Osteoblast (primary cell): Measurements from ENCODE around the gene GABBR2. TPM values are rescaled to one million over a fixed set of nuclear protein-coding genes. Genes with fewer than 3 reads are reported as not detected.
"Not testable (repeated sequence)": the region's sequence is repeated elsewhere in the genome, so short reads cannot be mapped to it uniquely, and the experiment has no call there.

ENCODE experiments used
- DNase-seq: peaks from one replicate; pipeline ENCODE4 v3.0.0; 2011; ENCODE audit warnings: low spot score, mixed read lengths; ENCODE audit not compliant: insufficient read length; ENCODE audit errors: missing footprints
- H2AFZ ChIP-seq: 2 replicates; pipeline ENCODE4 v1.6.0; 2011; ENCODE audit warnings: mild to moderate bottlenecking, low read length
- H3K27ac ChIP-seq: 2 replicates; pipeline ENCODE4 v1.5.1; 2011; ENCODE audit warnings: mild to moderate bottlenecking, low read depth, low read length, moderate library complexity
- H3K27me3 ChIP-seq: 2 replicates; pipeline ENCODE4 v1.6.0; 2012; ENCODE audit warnings: mild to moderate bottlenecking, control low read depth, inconsistent platforms, low read length, moderate library complexity; ENCODE audit not compliant: insufficient read depth
- H3K36me3 ChIP-seq: 2 replicates; pipeline ENCODE4 v1.5.1; 2011; ENCODE audit warnings: mild to moderate bottlenecking, low read length, control low read depth, moderate library complexity; ENCODE audit not compliant: insufficient read depth
- H3K4me1 ChIP-seq: 2 replicates; pipeline ENCODE4 v1.5.1; 2011; ENCODE audit warnings: mild to moderate bottlenecking, low read length, control low read depth, moderate library complexity; ENCODE audit not compliant: insufficient read depth
- H3K4me2 ChIP-seq: 2 replicates; pipeline ENCODE4 v1.6.0; 2011; ENCODE audit warnings: mild to moderate bottlenecking, low read length; ENCODE audit not compliant: insufficient read depth
- H3K4me3 ChIP-seq: fragments of 200-600 bp; sonication (generic); 3 replicates; pipeline ENCODE4 v1.5.1; 2012; ENCODE audit warnings: mild to moderate bottlenecking, low read length, inconsistent platforms; ENCODE audit not compliant: insufficient read depth
- H3K79me2 ChIP-seq: 2 replicates; pipeline ENCODE4 v1.6.0; 2012; ENCODE audit warnings: mild to moderate bottlenecking, low read length, control low read depth, inconsistent platforms; ENCODE audit not compliant: insufficient read depth
- H3K9me3 ChIP-seq: 2 replicates; pipeline ENCODE4 v1.5.1; 2011; ENCODE audit warnings: low read depth, low read length, control low read depth
- H4K20me1 ChIP-seq: 2 replicates; pipeline ENCODE4 v1.6.0; 2012; ENCODE audit warnings: mild to moderate bottlenecking, low read length, control low read depth; ENCODE audit not compliant: insufficient read depth
- total RNA-seq: library from RNA; depleted of rRNA; stranded (reverse); fragments of >200 nt; gene quantifications from 2 replicates; pipeline ENCODE4 v1.2.3, GENCODE V29; 2012
- TF ChIP-seq, protein P1 (sequence below): IDR thresholded peaks from 2 replicates; pipeline ENCODE4 v1.5.1; 2011; ENCODE audit warnings: mild to moderate bottlenecking, low read depth, low read length, moderate library complexity; ENCODE audit errors: extremely low read depth

Gene GABBR2
- total RNA-seq, 1 donor = under 0.01 TPM

DNA sequence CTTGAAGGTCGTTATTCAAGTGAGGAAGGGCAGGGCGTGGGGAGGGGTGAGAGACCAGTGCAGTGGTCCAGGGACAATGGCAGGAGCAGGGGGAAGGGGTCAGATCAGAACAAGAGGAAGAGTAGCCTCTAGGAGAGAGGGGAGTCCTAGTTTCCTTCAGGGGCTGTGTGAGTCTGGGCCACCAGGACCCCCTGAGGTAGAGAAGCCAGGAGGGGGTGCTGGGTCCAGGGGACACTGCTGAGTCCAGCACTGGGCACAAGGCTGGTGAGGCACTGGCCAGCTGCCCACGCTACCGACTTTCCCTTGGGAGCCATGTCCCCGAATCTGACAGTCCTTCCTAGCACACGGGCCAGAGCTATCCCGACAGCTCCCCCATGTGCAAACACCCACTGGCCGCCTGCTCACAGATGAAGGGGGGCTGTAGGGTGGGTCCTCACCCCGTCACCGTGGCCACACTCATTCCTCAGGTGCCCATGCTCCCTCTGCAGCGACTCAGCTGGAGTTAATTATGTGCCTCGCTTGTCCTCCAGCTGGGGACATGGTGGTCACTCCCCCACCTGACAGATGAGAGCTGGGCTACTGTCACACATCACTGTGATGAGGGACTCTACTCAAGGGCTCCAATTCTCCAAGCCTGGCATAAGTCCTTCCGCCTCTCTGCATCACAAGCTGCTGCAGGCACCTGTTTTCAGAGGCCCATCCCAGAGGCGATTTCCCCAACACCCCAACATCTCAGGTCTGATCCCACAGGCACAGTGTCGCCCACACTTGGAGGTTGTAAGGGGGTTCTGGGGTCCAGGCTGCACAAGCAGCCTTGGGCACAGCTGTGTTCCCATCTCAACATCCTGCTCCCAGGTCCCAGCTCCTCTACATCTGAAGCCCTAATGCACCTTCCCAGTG, 115.1 kb downstream of the GABBR2 start:
- TF ChIP-seq, protein P1, sequence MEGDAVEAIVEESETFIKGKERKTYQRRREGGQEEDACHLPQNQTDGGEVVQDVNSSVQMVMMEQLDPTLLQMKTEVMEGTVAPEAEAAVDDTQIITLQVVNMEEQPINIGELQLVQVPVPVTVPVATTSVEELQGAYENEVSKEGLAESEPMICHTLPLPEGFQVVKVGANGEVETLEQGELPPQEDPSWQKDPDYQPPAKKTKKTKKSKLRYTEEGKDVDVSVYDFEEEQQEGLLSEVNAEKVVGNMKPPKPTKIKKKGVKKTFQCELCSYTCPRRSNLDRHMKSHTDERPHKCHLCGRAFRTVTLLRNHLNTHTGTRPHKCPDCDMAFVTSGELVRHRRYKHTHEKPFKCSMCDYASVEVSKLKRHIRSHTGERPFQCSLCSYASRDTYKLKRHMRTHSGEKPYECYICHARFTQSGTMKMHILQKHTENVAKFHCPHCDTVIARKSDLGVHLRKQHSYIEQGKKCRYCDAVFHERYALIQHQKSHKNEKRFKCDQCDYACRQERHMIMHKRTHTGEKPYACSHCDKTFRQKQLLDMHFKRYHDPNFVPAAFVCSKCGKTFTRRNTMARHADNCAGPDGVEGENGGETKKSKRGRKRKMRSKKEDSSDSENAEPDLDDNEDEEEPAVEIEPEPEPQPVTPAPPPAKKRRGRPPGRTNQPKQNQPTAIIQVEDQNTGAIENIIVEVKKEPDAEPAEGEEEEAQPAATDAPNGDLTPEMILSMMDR = no peak
- Histone ChIP-seq H3K4me3 (no peak overlapping the region), H2AFZ (no peak overlapping the region), H3K79me2 (no peaks in the 10 kb centered on the region), H3K9me3 (no peaks in the 10 kb centered on the region), H3K27ac (no peak overlapping the region), H3K4me2 (no peak overlapping the region), H4K20me1 (no peaks in the 10 kb centered on the region), H3K36me3 (no peaks in the 10 kb centered on the region), H3K4me1 (no peaks in the 10 kb centered on the region), H3K27me3 (peaks cover 13% of the 10 kb centered on the region)
- DNase-seq = peak; percentile 78

DNA sequence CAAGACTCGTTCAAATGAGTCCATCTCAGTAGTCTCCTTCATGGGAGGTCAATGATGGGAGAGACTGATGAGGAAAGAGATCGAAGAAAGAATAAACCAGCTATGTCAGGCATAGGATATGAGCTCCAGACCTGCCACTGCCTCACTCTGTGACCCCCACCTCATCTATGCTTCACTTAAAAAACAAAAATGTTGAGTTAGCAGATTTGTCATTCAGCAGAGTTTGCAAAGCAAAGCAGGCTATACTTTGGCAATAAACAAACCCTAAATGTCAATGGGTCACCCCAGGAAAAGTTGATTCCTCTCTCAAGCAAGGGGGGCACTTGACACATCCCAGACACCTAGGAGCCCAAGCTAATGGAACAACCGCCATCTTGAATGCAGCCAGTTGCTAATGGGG, 117.0 kb downstream of the GABBR2 start:
- no peaks in the 10 kb centered on the region for H3K79me2 ChIP-seq
- H3K4me1 ChIP-seq = no peaks in the 10 kb centered on the region
- no peak overlapping the region for H2AFZ ChIP-seq
- H3K27me3 ChIP-seq = peaks cover 24% of the 10 kb centered on the region
- no peak overlapping the region for H3K27ac ChIP-seq
- no peaks in the 10 kb centered on the region for H4K20me1 ChIP-seq
- no peaks in the 10 kb centered on the region for H3K36me3 ChIP-seq
- no peak overlapping the region for H3K4me3 ChIP-seq
- H3K9me3 ChIP-seq = no peaks in the 10 kb centered on the region
- TF ChIP-seq, protein P1 = no peak
- no peak for DNase-seq
- no peak overlapping the region for H3K4me2 ChIP-seq

DNA sequence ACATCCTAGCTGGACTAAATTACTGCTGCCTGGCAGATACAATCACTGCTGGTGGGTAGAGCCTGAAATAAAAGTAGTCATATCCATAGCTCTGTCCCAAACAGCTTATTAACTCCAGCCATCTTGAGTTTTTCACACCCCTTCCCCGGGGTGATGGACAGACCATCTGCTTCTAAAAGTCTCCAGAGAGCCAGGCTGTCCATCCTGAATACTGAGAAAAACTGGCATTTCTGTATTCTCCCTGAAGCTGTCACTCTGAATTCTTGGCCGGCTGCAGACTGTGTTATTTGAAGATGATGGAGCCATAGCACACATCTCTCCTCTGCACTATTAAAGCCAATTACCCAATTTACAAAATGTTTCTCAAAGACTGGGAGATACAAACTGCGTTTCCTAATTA, 118.6 kb downstream of the GABBR2 start:
- no peak overlapping the region for H3K4me2 ChIP-seq
- no peaks in the 10 kb centered on the region for H3K36me3 ChIP-seq
- H3K27ac ChIP-seq = no peak overlapping the region
- TF ChIP-seq, protein P1 = no peak
- H3K4me3 ChIP-seq = no peak overlapping the region
- H3K4me1 ChIP-seq = no peaks in the 10 kb centered on the region
- H3K9me3 ChIP-seq = no peaks in the 10 kb centered on the region
- H3K27me3 ChIP-seq = peaks cover 26% of the 10 kb centered on the region
- H2AFZ ChIP-seq = no peak overlapping the region
- no peaks in the 10 kb centered on the region for H4K20me1 ChIP-seq
- no peaks in the 10 kb centered on the region for H3K79me2 ChIP-seq
- no peak for DNase-seq

- H3K27me3 ChIP-seq = peaks cover 26% of the 10 kb centered on the region
- H3K4me1 ChIP-seq = no peaks in the 10 kb centered on the region
- no peaks in the 10 kb centered on the region for H4K20me1 ChIP-seq
- H3K36me3 ChIP-seq = no peaks in the 10 kb centered on the region
- no peak overlapping the region for H3K27ac ChIP-seq
- H2AFZ ChIP-seq = no peak overlapping the region
- no peaks in the 10 kb centered on the region for H3K79me2 ChIP-seq
- TF ChIP-seq, protein P1 = no peak
- no peaks in the 10 kb centered on the region for H3K9me3 ChIP-seq
- no peak overlapping the region for H3K4me2 ChIP-seq
- H3K4me3 ChIP-seq = no peak overlapping the region
- no peak for DNase-seq
Measured at GRCh38 chr9:98589102-98589501, 119.6 kb downstream of the GABBR2 start.

- H3K27me3 ChIP-seq = peaks cover 40% of the 10 kb centered on the region
- not testable (repeated sequence) for H3K4me1 ChIP-seq, H2AFZ ChIP-seq, DNase-seq, H4K20me1 ChIP-seq, H3K79me2 ChIP-seq, H3K4me2 ChIP-seq, H3K36me3 ChIP-seq, H3K27ac ChIP-seq, H3K9me3 ChIP-seq, H3K4me3 ChIP-seq
Measured at GRCh38 chr9:98584853-98585438, 123.8 kb downstream of the GABBR2 start.
